Urothelium cell line (cell line): ENCODE measurements around the gene E2F4.

Experiments
- DNase-seq: peaks from one replicate; pipeline ENCODE4 v3.0.0; 2011; ENCODE audit warnings: low spot score, mixed read lengths
- FAIRE-seq: peaks from 2 replicates; lab custom pipeline; 2011; peaks lifted over from hg19 to GRCh38; lab: Jason Lieb, UNC

E2F4 gene

GRCh38 chr16:67207249-67208091, 15.5 kb downstream of the E2F4 start:
- no peak for FAIRE-seq
- no peak for DNase-seq

DNA sequence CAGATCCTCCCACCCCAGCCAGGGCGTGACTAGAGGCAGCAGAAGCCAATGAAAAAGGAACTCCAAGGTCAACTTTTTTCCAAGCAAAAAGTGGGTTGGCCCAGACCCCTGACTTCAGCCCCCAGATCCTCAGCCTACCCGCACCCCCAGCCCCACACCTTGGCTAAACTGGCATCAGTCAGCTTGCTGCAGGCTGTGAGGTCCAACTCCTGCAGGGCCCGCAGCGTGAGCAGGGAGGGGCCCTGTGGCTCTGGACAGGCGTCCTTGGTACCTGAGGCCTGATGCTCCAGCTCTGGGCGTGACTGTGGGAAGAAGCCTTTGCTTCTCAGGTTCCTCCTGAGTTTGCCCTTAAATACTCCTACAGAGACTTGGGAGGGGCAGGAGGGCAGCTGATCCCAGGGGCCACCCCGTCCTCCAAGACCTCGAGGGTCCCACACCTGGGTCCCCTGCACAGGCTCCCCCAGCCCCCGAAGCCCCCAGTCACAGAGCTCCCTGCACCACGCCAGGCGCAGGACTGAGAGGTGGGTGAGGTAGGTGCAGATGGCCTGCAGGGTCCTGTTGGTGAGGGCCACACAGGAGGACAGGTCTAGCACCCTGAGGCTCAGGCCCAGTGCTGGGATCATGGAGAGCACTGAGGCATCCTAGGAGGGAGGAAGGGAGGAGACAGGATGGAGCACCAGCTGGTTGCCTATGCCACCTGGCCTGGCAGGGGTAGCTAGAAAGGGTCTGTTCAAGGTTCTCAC, 16.4 kb downstream of the E2F4 start:
- no peak for DNase-seq
- no peak for FAIRE-seq

- no peak for DNase-seq
- FAIRE-seq: no peak
Observed at GRCh38 chr16:67209565-67209964, 17.6 kb downstream of the E2F4 start.

GRCh38 chr16:67210069-67210937, 18.3 kb downstream of the E2F4 start:
- FAIRE-seq: no peak
- DNase-seq: no peak

- DNase-seq (no peak), FAIRE-seq (no peak)
Observed at GRCh38 chr16:67211674-67212073, 19.7 kb downstream of the E2F4 start.

- DNase-seq: peak; percentile 55
- no peak for FAIRE-seq
Observed at GRCh38 chr16:67212766-67213165, 20.8 kb downstream of the E2F4 start.

GRCh38 chr16:67213197-67214019, 21.5 kb downstream of the E2F4 start:
- DNase-seq: no peak
- no peak for FAIRE-seq

DNA sequence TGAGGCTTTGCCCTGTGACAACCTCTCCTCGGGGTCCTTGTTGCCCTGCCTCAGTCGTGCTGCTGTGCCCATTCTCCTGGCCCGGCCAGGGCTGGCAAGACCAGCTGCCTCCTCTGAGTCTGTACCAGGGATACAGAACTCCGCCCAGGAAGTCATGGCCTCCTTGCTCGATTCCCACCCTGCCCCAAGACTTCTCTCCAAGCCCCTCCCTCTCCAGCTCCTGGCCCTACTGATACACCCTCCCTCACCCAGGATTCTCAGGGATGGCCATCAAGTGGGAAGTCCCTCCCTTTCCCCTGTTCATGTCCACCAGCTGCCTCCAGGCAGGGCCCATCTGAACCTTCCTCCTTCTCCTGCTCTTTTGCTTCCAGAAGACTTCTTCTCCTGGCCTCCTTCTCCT, 23.8 kb downstream of the E2F4 start:
- FAIRE-seq: no peak

DNA sequence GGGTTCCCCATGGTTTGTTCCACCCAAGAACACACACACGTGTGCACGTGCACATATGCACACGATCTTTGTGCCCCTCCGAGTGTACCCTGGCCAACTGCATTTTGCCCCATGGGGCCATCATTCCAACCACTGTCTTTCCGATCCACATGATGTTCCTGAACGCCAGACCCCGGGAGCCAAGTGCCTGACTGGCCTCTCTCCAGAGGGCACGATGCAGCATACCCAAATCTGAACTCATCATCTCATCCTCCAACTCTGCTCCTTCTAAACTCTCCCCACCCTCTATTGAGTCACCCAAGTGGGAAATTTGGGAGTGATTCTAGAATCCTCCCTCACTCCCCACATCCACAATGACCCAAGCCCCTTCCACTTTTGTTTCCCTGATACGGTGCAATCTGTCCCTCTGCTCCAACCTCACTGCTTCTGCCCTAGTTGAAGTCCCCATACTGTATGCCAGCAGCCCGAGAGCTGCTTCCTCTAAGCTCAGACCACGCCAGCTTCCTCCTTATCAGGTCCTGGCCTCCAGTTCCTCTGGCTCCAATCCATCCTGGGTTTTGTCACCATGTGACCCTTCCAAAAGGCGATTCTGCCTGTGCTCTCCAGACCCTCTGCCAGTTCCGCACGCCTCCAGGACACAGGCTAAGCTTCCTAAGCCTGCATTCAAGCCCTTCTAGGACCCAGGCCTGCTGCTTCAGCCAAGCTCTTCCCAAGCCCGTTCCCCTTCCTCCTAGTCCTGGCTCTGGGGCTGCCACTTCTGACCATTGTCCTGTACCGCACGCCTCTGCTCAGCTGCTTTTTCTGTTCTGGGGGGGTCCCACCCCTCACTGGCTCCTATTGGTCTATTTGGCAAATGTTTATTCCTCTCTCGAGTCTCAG, 24.9 kb downstream of the E2F4 start:
- no peak for DNase-seq
- FAIRE-seq: no peak

More for the DNA sequence above, 23.8 kb downstream of the E2F4 start:
- no peak for DNase-seq

- DNase-seq: no peak
- no peak for FAIRE-seq
Observed at GRCh38 chr16:67223992-67224391, 32.0 kb downstream of the E2F4 start.

- no peak for DNase-seq
- no peak for FAIRE-seq
Observed at GRCh38 chr16:67226295-67226803, 34.4 kb downstream of the E2F4 start.

DNA sequence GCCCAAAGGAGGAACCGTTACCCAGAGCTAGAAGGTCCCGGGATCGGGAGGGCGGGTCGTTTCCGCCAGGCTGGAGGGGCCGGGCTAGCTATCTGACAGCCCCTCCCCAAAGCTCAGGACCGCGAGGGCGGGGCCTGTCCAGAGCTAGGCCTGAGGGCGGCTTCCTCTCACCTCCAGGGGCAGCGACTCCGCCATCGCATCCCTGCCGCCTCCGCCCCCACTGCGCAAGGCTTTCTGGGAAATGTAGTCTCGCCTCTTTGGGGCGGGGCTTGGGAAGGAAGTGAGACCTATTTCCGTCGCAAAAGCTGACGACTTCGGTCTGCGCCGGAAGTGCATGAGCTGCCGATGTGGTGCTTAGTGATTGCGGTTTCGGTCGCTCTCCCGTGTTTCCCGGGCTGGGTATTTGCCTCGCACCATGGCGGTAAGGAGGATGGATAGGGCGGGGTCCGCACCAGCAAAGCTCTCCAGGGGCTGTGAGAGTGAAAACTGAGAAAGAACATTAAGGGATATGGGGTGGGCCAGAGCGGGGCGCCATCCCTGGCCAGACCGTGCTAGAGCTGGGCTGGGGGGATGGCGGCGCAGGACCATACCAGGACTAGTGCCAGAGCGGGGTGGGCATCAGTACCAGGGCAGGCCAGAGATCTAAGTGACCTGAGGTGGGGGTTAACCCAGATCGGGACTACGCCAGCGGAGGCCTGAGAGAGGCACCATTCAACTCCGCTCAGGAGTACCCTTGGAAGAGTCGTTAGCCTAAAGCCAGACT, 35.0 kb downstream of the E2F4 start, which contains the start of gene TMEM208:
TMEM208 (plus strand) TSS at position 327 of the 763 bp plus-strand sequence; CDS start at position 416, 89 bp downstream.
- DNase-seq: peak; percentile 99
- FAIRE-seq: peak; percentile 77

DNA sequence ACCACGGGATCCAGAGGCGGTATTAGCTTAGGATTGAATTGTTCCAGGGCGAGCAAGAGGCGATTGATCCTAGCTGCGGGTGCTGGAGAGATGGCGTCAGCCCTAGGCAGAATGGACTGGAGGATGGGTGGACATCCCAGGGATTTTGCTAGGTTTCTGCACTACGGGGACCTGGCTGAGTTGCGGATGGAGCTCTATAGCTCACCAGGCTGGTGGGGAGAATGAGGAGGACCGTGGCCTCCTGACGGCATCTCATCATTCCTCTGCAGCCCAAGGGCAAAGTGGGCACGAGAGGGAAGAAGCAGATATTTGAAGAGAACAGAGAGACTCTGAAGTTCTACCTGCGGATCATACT, 35.6 kb downstream of the E2F4 start:
- DNase-seq: no peak
- no peak for FAIRE-seq

GRCh38 chr16:67228034-67228785, 36.3 kb downstream of the E2F4 start:
- no peak for FAIRE-seq
- no peak for DNase-seq

- no peak for FAIRE-seq
- DNase-seq: no peak
Observed at GRCh38 chr16:67228905-67229304, 37.0 kb downstream of the E2F4 start.

DNA sequence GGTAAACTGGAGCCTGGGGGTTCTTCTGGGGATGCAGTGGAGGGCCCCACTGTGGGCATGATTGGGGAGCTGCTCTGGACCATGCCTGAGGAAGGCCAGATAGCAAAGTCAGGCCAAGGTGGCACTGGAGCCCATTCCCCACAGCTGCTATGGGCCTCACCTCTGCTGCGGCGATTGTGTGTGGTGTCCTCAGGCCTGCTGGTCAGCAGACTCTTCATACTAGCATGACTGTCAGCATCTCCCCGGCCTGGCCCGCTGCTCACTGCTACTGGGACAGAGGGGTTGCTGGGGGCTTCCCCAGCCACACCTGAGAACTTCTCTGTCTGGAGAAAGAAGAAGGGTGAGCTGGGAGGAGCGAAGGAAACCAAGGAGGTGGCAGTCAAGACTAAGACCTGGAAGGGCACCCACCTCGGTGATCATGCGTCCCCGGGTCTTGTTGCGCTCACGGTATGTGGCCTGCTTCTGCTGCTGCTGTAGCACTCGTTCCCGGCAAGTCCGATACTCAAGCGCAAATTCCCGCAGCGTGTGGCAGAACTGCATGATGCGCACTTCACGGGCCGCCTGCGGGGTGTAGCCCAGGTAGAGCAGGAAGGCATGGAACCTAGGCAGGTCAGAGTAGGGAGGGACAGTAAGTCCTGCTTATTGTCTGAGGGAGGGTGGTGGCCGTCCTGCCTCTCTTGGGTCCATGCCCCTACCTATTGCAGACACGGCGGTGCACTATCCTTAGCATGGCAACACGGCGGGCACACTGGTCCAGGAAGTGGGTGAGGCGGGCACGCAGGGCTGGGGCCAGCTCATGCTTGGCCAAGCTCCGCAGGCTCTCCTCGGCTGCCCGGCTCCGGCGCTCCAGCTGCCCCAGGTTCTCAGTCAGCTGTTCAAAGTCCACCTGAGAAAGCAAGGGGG, 38.2 kb downstream of the E2F4 start:
- DNase-seq (no peak), FAIRE-seq (no peak)
